A549 treated with ZK216348 at 1 μM for 4 hours (cell line): ENCODE data around the gene SERINC5. TPM values are rescaled to one million over a fixed set of nuclear protein-coding genes. Genes with fewer than 3 reads are reported as not detected.

Source experiments
- total RNA-seq: library from RNA; stranded (reverse); fragments of 200-300 nt; extraction: Qiagen RNA extraction; gene quantifications from 5 replicates; pipeline ENCODE4 v1.2.3, GENCODE V29; 2022; ENCODE audit warnings: low read depth

The SERINC5 gene
- 4.6 to 7.6 TPM (median 6.6 TPM) in 5 replicates for total RNA-seq

DNA sequence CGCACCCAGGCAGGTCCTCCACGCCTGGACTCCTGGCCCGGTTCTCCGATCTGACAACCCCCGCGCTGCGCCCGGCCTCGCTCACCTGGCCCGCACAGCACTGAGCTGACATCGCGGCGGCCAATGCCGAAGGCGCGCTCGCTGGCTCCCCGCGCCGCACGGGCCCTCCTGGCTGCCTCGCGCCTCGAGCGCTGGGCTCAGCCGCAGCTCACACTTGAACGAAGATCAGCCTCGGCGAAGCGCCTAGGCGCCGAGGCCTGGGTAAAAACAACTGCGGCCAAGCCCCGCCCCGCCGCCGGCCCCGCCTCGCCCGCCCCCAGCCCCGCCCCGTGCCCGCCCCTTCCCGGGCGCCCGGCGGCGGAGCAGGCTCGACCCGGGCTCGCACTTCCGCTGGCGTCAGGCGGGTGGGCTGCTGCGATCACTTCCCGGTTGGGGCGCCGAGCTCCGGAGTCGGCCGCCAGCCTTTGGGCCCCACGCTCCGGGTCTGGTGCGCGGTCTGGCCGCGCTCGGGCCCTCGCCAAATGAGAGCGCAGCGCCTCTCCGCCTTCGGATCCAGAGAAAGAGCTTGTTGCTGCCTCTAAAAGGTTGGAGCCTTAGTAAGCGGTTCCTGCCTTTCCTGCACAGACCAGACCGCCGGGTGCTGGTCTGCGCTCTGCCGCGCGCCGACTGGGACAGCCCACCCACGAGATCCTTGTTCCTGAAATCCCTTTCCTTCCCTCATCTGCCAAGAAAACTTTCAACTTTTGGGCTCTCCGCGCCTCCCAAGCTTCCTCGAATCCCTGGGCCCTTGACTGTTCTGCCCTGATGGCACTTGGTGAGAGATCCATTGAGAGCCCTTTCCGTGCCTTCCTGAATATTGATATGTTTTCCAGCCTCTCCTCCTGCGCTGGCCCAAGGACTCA, at the start of gene SERINC5:
SERINC5 (minus strand) TSS at position 238 of the 902 bp plus-strand sequence; CDS start at position 112, 126 bp downstream.

Other genes starting within 250 kb of the SERINC5 start
- gene THBS4, start 220.7 kb downstream of the SERINC5 start, total RNA-seq: 0.14 to 0.19 TPM in 2 of 5 replicates, not detected in the others
- gene SPZ1, start 64.0 kb upstream of the SERINC5 start, total RNA-seq: not detected in 5 replicates
- 11.4 to 15.9 TPM (median 14.9 TPM) in 5 replicates for gene ZFYVE16, start 152.0 kb upstream of the SERINC5 start, total RNA-seq
- gene FAM151B, start 232.1 kb upstream of the SERINC5 start, total RNA-seq: 1.2 to 2.3 TPM (median 1.9 TPM) in 5 replicates